Measurements from ENCODE around the gene DGUOK. TPM values are rescaled to one million over a fixed set of nuclear protein-coding genes. Genes with fewer than 3 reads are reported as not detected.

DGUOK gene
- total and polyA plus RNA-seq, 12 donors = 40.0 to 112 (median 60.0) TPM

- Histone ChIP-seq H3K36me3 (replicated peaks in 1 of 2) (no peaks in the 10 kb centered on the region), H3K4me1 (replicated peaks in 1 of 2) (peaks cover 17 to 26% of the 10 kb centered on the region in 2 donors), H3K4me3 (no peak overlapping the region), H3K27me3 (no peaks in the 10 kb centered on the region), H3K9me3 (replicated peaks in 1 of 3) (no peaks in the 10 kb centered on the region), H3K27ac (peak overlapping the region in 4 of 5 donors; percentile 58 to 82 (median 70))
- intact Hi-C loops (cut with DNase I) = no loop called here
- no peak for TF ChIP-seq CTCF (IDR thresholded peaks at IDR 0.05)
- TF ChIP-seq POLR2A (IDR thresholded peaks at IDR 0.05) = no peak
- WGBS, 4 donors = 73 to 93% (median 76%) methylated on average over 6 of the region's 6 CpGs
- DNase-seq = no peak
Observed at GRCh38 chr2:73970141-73970803, 43.6 kb downstream of the DGUOK start.

GRCh38 chr2:73970850-73971471 lies 44.3 kb downstream of the DGUOK start:
- no peak overlapping the region for H3K4me3 ChIP-seq
- no peaks in the 10 kb centered on the region for H3K36me3 ChIP-seq (replicated peaks in 1 of 2)
- no peaks in the 10 kb centered on the region for H3K9me3 ChIP-seq (replicated peaks in 1 of 3)
- 7 to 25% (median 13%) methylated on average over 6 to 7 of the region's 7 CpGs for WGBS, 4 donors
- peaks cover 17 to 26% of the 10 kb centered on the region in 2 donors for H3K4me1 ChIP-seq (replicated peaks in 1 of 2)
- TF ChIP-seq CTCF (IDR thresholded peaks at IDR 0.05) (no peak), POLR2A (IDR thresholded peaks at IDR 0.05) (no peak)
- peak; percentile 82 to 96 (median 90) for DNase-seq
- intact Hi-C loops (cut with DNase I) = no loop called here
- H3K27ac ChIP-seq = peak overlapping the region in 4 of 5 donors; percentile 58 to 82 (median 70)
- H3K27me3 ChIP-seq = no peaks in the 10 kb centered on the region

GRCh38 chr2:73971722-73972121 lies 45.0 kb downstream of the DGUOK start:
- Histone ChIP-seq H3K9me3 (replicated peaks in 1 of 3) (no peaks in the 10 kb centered on the region), H3K36me3 (replicated peaks in 1 of 2) (no peaks in the 10 kb centered on the region), H3K4me1 (replicated peaks in 1 of 2) (peaks cover 17 to 26% of the 10 kb centered on the region in 2 donors), H3K27me3 (no peaks in the 10 kb centered on the region), H3K27ac (no peak overlapping the region), H3K4me3 (no peak overlapping the region)
- WGBS, 4 donors = 67 to 76% (median 73%) methylated on average over 3 of the region's 3 CpGs
- intact Hi-C loops (cut with DNase I) = no loop called here
- no peak for TF ChIP-seq POLR2A (IDR thresholded peaks at IDR 0.05)
- TF ChIP-seq CTCF (IDR thresholded peaks at IDR 0.05) = no peak
- no peak for DNase-seq

GRCh38 chr2:73972846-73973245 lies 46.2 kb downstream of the DGUOK start:
- no peak overlapping the region for H3K27ac ChIP-seq
- H3K4me3 ChIP-seq = no peak overlapping the region
- no peaks in the 10 kb centered on the region for H3K27me3 ChIP-seq
- intact Hi-C loops (cut with DNase I) = no loop called here
- no peaks in the 10 kb centered on the region for H3K36me3 ChIP-seq (replicated peaks in 1 of 2)
- DNase-seq = no peak
- TF ChIP-seq POLR2A (IDR thresholded peaks at IDR 0.05) = no peak
- no peak for TF ChIP-seq CTCF (IDR thresholded peaks at IDR 0.05)
- WGBS, 4 donors = 74 to 86% (median 81%) methylated on average over 3 of the region's 3 CpGs
- H3K4me1 ChIP-seq (replicated peaks in 1 of 2) = peaks cover 17 to 26% of the 10 kb centered on the region in 2 donors
- no peaks in the 10 kb centered on the region for H3K9me3 ChIP-seq (replicated peaks in 1 of 3)

All from adrenal gland (tissue), 12 donors.